HS-27A (cell line): ENCODE results near the gene IFIT1.
"Not testable (repeated sequence)": the region's sequence is repeated elsewhere in the genome, so short reads cannot be mapped to it uniquely, and the experiment has no call there.

Experiments used
- DNase-seq: peaks from one replicate; pipeline ENCODE4 v3.0.0-alpha.2; 2012; ENCODE audit warnings: low read depth, missing footprints

The IFIT1 gene

GRCh38 chr10:89399956-89400355 is 7.5 kb downstream of the IFIT1 start:
- no peak for DNase-seq

GRCh38 chr10:89403043-89403442 is 10.6 kb downstream of the IFIT1 start:
- no peak for DNase-seq

DNA sequence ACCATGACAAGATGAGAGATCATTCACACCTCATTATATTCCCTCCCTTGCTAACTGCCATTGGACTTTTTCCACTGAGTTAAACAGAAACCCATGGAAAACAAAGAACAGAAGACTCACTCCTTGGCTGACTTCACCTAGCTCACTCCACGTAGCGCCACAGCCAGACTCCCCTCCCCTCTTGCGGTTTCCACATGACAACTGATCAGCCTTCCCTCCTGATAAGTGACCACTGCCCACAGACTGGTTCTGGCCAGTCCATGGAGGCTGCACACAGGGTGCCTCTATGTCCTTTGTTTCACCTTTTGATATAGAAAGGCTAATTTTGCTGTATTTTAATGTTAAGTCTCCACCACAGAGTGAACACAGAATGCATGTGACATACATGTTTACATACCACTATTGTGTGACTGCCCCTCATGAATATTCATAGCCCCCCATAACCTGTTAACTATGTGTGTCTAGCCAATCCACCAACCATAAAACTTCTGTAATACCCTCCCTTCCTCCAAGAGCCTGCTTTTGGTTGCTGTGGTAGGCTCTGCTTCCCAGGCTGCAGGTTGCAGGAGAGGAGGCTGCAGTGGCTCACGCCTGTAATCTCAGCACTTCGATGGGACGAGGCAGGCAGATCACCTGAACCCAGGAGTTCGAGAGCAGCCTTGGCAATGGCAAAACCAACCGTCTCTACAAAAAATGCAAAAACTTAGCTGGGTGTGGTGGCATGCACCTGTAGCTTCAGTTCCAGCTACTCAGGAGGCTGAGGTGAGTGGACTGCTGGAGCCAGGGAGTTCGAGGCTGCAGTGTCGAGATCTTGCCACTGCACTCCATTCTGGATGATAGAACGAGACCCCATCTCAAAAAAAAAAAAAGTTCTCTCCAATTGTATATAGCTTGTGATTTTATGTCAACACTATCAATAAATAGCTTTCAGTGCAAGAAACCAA is 12.0 kb downstream of the IFIT1 start:
- no peak for DNase-seq

GRCh38 chr10:89406178-89406577 is 13.8 kb downstream of the IFIT1 start:
- DNase-seq: not testable (repeated sequence)

- DNase-seq: not testable (repeated sequence)
These were observed 15.4 kb downstream of the IFIT1 start for GRCh38 chr10:89407792-89408191.

DNA sequence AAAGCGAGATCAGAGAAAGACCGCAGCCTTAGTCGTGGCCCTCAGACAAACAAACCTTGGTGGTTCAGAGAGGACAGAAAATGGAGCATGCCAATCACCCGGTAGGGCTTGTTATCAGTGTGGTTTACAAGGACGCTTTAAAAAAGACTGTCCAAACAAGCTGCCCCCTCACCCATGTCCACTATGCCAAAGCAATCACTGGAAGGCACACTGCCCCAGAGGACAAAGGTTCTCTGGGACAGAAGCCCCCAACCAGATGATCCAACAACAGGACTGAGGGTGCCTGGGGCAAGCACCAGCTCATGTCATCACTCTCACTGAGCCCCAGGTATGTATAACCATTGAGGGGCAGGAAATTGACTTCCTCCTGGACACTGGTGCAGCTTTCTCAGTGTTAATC is 16.9 kb downstream of the IFIT1 start:
- DNase-seq: not testable (repeated sequence)

DNA sequence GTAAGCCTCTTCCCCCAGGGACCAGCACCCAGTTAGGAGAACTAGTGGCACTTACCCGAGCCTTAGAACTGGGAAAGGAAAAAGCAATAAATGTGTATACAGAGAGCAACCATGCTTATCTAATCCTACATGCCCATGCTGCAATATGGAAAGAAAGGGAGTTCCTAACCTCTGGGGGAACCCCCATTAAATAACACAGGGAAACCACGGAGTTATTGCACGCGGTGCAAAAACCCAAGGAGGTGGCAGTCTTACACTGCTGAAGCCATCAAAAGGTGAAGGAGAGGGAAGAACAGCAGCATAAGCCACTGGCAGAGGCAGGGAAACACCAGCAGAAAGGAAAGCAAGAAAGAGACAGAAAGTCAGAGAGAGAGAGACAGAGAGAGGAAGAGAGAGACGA is 18.1 kb downstream of the IFIT1 start:
- DNase-seq: not testable (repeated sequence)

DNA sequence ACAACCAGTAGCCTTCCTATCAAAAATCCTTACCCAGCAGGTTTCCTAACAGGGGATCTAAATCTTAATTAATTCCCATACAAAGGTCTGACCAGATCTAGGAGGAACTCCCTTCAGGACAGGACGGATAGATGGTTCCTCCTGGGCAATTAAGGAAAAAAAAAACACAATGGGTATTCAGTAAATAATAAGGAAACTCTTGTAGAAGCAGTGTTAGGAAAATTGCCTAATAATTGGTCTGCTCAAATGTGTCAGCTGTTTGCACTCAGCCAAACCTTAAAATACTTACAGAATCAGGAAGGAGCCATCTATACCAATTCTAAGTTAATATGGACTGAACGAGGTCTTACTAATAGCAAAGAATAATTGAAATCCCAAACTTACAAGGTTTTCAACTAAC is 18.7 kb downstream of the IFIT1 start:
- DNase-seq: not testable (repeated sequence)

- DNase-seq: not testable (repeated sequence)
These were observed 19.9 kb downstream of the IFIT1 start for GRCh38 chr10:89412276-89412675.

- no peak for DNase-seq
These were observed 21.0 kb downstream of the IFIT1 start for GRCh38 chr10:89413398-89413912.

DNA sequence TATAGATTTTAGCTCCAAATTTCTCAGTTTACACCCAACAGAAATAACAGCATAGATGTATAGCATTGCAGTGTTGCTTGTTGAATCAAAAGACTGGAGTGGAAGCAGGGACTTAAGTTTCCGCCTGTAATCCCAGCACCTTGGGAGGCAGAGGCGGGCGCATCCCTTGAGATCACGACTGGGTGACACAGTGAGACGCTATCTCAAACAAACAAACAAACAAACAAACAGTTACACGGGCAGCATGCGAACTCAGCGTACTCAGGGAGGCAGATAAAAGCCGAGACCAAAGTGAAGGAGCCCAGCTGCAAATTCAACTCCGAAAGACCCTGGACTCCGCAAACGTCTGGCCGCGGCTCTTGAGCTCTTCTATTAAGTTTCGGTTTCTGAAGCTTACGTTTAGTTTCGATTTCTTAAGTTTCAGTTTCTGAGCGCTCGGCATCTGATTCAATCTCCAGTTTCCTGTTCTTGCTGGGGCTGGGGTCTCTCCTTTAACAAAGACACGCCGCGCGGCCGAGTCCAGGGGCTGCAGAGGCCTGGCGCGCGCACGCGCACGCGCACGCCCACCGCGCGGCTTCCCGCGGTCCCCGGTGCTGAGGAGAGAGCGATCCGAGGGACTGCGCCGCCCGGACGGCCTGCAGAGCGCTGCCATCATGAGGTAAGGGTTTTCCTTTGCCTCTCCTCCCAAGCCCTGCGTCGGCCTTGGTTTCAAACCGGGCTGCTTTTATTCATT is 21.9 kb downstream of the IFIT1 start, which contains the start of gene IFIT5:
Gene IFIT5, plus strand, starts transcription at position 423 of the 733 bp plus-strand sequence. Its CDS starts 231 bp downstream, at position 654.
- DNase-seq: no peak

- no peak for DNase-seq
These were observed 22.7 kb downstream of the IFIT1 start for GRCh38 chr10:89414879-89415821.

- DNase-seq: no peak
These were observed 24.0 kb downstream of the IFIT1 start for GRCh38 chr10:89416465-89416864.

GRCh38 chr10:89419548-89419947 is 27.1 kb downstream of the IFIT1 start:
- DNase-seq: no peak

GRCh38 chr10:89421018-89421476 is 28.6 kb downstream of the IFIT1 start:
- no peak for DNase-seq

DNA sequence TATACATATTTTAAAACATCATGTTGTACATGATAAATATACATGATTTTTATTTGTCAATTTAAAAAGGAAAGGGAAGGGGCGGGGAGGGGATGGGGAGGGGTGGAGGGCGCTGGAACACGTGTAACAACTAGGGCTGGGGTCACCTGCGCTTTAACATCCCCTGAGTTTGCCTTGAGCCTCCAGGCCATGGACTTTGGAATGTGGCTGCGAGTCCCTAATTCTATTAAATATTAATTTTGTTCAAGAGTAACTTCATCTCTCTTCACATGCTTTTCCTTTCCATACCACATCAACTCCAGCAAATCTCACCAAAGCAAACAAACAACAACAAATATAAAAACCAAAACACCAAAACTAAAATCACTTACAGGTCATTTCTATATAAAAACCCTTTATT is 32.6 kb downstream of the IFIT1 start:
- no peak for DNase-seq

- DNase-seq: no peak
These were observed 33.9 kb downstream of the IFIT1 start for GRCh38 chr10:89426230-89426868.

DNA sequence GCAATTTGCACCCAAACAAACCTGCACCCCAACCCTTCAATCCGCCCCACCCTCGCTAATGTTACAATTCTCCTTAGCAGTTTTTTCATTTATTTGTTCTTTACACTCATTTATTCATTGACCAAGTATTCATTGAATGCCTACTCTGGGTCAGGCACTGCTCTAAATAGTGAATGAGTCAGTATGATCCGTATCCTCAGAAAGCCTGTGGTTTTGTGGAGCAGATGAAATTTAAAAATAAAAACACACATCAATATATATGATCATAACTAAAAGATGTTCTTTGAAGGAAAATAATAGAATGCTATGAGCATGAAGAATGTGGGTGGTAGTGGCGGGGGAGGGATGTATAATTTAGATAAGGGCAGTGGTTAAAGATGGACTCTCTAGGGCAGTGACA is 35.2 kb downstream of the IFIT1 start:
- DNase-seq: no peak

DNA sequence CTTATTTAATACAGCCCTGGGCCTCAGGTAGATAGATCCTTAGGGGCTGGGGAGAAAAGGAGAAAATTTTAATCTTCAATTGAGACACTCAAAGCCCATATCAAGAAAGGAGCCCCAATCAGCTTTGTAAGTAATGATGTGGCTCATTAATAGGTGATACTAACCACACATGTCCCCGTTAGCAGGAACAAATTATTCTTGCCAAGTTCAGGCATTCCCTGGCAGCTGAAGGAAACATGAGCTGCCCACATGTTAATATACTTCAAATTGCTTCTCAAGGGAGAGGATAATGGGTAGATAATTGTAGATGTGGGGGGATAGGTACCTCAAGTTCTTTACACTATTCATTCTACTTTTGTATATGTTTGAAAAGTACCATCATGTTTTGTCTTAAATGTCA is 36.5 kb downstream of the IFIT1 start:
- DNase-seq: no peak

GRCh38 chr10:89431977-89432376 is 39.6 kb downstream of the IFIT1 start:
- no peak for DNase-seq

DNA sequence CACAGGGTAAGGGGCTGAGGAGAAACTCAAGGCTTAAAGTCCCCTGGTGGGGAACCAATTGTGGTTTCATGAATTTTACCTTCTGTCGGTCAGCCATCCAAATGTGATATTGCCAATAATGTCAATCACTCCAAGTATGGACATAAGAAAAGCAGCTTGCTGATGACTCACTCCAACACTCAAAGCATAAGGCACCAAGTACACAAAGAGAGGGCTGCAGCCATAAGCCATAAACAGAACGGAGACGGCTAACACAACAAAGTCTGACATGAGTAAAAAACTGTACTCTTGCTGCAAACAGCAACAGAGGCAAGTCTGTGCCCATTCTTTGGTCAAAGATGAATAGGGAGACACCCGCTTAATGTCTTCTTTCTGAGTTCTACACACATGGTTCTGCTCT is 46.1 kb downstream of the IFIT1 start:
- no peak for DNase-seq
